AG04449 (cell line): Measurements from ENCODE around the gene RANBP10.

ENCODE experiments used
- CTCF ChIA-PET: fragments of 350-600 bp; formaldehyde crosslinking; extraction: SDS; loops from one replicate; lab custom pipeline; 2021; ENCODE audit warnings: antibody characterized with exemption; lab: Yijun Ruan, JAX
- POLR2A ChIA-PET: fragments of 400-600, 350-600 bp; formaldehyde crosslinking; extraction: SDS; loops from one replicate; lab custom pipeline; 2020; ENCODE audit warnings: antibody characterized with exemption, inconsistent platforms; lab: Yijun Ruan, JAX
- DNase-seq: peaks from one replicate; pipeline ENCODE4 v3.0.0-alpha.2; 2010; ENCODE audit warnings: low read depth, low spot score
- H3K4me3 ChIP-seq: 2 replicates; pipeline ENCODE4 v1.5.1; 2011; ENCODE audit warnings: low read depth, mild to moderate bottlenecking, control low read depth, low read length
- CTCF ChIP-seq: IDR thresholded peaks from one replicate; pipeline ENCODE4 v1.5.1; 2011; ENCODE audit warnings: mild to moderate bottlenecking, moderate library complexity, low read length, control low read depth, inconsistent platforms; ENCODE audit not compliant: insufficient read depth; ENCODE audit errors: missing control alignments

RANBP10 gene

DNA sequence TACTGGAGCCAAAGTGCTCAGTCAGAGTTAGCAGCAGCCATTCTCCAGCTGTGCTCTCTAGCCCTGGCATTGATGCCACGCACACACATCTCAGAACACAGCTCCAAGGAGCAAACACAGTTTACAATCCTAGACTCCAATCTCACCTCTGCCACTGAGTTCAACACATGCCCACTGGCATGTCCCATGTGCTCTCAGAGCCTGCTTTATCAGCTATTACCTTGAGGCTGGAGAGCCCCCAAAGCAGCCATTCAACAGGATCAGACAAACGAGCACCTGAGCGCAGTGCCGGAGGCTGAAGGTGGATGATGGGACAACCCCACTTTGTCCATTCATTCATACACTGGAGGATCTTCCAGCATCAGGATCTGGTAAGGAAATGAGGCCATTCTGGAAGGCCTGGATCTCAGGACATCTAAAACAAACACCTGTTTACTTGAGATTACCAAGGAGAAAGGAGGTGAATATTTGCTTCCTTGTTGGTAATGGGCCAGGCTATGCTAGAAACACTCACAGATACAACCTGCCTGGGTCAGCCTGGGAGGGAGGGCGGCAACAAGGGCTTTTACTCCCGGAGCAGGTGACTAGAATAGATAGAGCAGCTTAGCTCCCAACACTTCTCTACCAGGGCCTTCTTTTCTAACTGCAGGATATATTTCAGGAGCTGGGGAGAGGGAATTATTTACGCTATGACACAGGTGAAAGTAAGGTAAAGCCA is 25.4 kb downstream of the RANBP10 start:
- POLR2A ChIA-PET, result interaction anchor here (0.7 kb wide), 1 partner anchor 90 kb away, joined by 3 read pairs; no protein-coding TSS in a partner anchor

GRCh38 chr16:67779256-67780014 is 26.9 kb downstream of the RANBP10 start:
- no peak overlapping the region for H3K4me3 ChIP-seq
- ChIA-PET CTCF (no interaction called here), POLR2A (no interaction called here)
- no peak for DNase-seq
- TF ChIP-seq CTCF, result no peak

More for the DNA sequence above, 25.4 kb downstream of the RANBP10 start:
- no peak for DNase-seq
- CTCF ChIA-PET, result interaction anchor here (0.5 kb wide), 1 partner anchor 85 kb away, joined by 3 read pairs; no protein-coding TSS in a partner anchor
- no peak for TF ChIP-seq CTCF
- no peak overlapping the region for H3K4me3 ChIP-seq

DNA sequence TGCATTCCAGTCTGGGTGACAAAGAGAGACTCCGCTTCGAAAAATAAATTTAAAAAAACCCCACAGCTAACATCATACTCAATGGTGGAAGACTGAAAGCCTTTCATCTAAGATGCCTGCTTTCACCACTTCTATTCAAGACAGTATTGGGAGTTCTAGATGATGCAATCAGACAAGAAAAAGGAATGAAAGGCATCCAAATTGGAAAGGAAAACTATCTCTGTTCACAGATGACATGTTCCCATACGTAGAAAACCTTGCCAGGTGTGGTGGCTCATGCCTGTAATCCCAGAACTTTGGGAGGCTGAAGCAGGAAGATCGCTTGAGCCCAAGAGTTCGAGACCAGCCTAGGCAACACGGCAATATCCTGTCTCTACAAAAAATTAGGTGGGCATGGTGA is 31.1 kb downstream of the RANBP10 start:
- H3K4me3 ChIP-seq, result no peak overlapping the region
- no peak for TF ChIP-seq CTCF
- no peak for DNase-seq
- ChIA-PET POLR2A (no interaction called here), CTCF (no interaction called here)

DNA sequence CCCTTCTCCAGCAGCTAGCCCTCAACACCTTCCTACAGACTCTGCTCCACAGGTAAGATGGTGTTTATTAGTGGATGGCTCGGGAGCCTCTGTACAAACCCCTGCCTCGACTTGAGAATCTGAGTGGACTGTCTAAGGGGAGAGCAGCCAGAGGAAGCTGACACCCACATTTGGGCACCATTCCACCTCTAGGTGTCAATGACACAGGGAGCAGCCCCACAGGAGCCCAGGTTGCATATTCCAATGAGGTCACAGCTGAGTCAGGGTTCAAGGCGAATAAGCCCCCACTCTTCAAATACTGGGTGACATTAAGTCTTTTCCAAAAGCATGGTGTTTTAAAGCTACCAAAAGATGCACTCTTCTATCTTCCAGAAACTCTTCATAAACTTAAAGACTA is 31.9 kb downstream of the RANBP10 start:
- DNase-seq, result no peak
- H3K4me3 ChIP-seq, result no peak overlapping the region
- POLR2A ChIA-PET, result no interaction called here
- CTCF ChIA-PET, result no interaction called here
- TF ChIP-seq CTCF, result no peak

- DNase-seq, result no peak
- TF ChIP-seq CTCF, result no peak
- H3K4me3 ChIP-seq, result no peak overlapping the region
- POLR2A ChIA-PET, result interaction anchor here (0.7 kb wide), 1 partner anchor 32 kb away, joined by 4 read pairs; the partner anchor contains the start of gene RANBP10
- CTCF ChIA-PET, result no interaction called here
These were observed 32.5 kb downstream of the RANBP10 start for GRCh38 chr16:67773569-67774456.
